HUDEP-2 (cell line): Measurements from ENCODE around the gene PARD3.

Source experiments
- DNase-seq, 76 experiments: peaks; one replicate each; lab custom pipeline; 2025; ENCODE audit not compliant: unreplicated experiment in 76 of 76; lab: John Stamatoyannopoulos, UW

PARD3 gene

DNA sequence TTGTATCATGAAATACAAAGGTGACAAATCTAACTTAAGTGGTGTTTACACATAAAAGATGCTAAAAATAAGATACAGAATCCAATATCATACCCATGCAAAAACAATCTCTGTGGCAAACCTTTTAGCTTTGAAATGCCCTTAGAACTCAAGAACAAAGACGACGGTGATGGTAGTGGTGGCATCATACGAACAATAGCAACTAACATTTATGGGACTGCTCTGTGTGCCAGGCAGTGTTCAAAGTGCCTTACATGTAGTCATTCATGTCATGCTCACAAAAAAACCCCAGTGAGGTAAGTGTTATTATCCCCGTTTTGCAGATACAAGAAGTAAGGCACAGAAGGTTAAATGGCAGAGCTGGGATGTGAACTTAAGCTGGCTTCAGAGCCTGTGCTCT is 563.9 kb downstream of the PARD3 start:
- no peak for DNase-seq

DNA sequence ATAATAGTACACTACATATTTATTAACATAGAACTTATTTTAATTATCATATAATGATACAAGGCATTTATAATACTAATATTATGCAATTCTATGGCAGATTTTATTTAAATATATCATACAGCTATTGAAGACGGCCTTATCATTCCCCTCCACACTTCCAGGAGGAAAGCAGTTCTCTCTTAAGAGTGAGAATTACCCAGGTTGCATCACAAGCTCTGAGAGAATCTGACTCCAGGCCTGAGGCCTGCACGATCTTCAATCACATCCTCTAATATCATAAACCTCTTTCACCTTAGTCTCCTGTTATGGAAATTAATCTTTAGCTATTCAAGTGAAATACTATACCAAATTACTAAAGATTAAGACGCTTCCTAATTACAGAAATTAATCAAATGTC is 564.4 kb downstream of the PARD3 start:
- DNase-seq = no peak

DNA sequence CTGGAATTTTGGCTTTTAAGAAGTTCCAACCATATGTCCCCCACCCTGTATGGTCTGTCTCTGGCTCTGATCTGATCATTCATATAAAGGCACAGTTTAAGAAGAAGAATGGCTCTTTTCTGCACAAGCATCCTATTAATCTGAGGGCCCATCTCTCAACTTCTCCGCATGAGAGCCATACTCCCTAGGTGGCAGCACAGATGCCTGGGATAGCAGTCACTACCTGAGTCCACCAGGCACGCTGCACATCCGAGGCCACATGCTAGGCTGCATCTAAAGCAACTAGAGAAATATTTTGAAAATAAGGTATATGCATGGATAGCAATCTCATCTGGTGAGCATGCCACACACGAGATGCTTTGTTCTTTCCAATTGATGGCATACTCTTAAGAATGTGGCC is 565.5 kb downstream of the PARD3 start:
- no peak for DNase-seq

DNA sequence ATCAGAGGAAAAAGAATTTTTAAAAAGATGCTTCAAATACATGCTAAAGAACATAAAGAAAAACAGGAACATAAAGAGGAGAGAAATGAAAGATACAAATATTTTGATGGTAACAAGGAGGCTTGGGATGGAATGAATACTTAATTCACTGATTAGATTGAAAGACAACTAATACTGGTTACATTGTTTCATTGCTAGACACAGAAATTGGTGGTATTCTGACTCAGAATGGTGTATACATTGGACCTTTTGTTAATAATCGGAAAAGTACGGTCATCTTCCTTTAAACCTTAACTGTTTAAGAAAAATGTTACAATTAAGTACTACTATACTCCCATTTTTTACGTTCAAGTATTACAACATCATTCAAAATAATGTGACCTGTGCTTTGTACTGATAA is 567.5 kb downstream of the PARD3 start:
- no peak for DNase-seq

- DNase-seq = no peak
Measured at GRCh38 chr10:34244756-34245484, 570.2 kb downstream of the PARD3 start.

DNA sequence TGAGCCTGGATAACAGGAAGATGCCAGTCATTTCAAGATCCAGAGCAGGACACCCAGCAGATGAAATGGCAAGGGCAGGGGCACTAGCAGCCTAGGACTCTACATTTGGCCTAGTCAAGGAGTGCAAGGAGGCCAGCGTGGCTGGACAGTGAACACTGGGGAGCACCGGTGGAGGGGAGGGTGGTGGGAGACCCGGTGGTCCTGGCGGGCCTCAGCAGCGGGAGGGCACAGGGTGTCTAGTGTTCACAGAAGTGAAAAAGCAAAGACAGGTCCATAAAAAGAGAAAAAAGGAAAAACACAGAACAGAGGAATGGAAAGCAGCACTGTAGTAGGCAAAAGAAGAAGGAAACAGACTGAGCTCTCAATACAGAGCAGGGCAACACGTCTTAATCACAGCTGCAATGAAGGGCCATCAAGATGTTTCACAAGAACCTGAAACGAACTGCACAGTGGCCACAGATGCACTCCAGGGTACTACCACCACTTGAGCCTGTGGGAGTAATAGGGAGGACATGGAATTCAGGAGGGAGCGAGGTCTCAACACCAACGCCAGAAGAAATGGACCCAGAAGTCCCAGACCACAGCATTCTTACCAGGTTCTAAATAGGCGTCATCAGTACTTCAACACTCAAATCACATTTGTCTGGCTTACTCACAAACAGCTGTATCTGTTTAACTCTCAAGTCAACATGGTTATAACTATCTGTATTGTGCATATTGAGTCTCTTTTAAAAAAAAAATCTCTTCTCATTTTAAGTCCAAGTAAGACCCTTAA is 573.7 kb downstream of the PARD3 start:
- no peak for DNase-seq

GRCh38 chr10:34240039-34240438 is 575.1 kb downstream of the PARD3 start:
- DNase-seq = no peak

DNA sequence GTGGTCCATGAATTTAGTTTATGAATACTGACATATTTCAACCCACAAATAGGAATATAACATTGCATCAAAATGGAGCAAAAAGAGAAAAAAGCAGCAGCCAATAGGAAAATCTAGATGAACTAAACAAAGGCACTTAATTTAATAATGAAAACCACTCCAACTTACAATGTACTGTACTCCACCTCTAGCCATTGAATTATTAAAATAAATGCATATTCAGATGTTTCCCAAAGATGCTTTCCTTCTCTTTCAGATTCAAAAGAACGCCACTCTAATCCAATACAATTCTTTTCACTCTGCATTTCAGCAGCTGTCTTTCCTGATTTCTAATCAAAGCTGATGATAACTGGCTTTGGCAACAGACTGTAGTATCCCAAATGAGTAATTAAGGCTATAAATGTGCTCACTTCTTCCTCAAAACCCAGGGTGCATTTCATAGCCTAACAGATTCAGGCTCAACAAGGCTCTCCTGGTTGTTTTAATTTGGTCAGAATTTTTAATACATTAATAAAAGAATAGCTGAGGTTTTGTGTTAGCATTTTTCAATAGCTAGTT is 577.1 kb downstream of the PARD3 start:
- DNase-seq = no peak

- DNase-seq = no peak
Measured at GRCh38 chr10:34236931-34237330, 578.2 kb downstream of the PARD3 start.

DNA sequence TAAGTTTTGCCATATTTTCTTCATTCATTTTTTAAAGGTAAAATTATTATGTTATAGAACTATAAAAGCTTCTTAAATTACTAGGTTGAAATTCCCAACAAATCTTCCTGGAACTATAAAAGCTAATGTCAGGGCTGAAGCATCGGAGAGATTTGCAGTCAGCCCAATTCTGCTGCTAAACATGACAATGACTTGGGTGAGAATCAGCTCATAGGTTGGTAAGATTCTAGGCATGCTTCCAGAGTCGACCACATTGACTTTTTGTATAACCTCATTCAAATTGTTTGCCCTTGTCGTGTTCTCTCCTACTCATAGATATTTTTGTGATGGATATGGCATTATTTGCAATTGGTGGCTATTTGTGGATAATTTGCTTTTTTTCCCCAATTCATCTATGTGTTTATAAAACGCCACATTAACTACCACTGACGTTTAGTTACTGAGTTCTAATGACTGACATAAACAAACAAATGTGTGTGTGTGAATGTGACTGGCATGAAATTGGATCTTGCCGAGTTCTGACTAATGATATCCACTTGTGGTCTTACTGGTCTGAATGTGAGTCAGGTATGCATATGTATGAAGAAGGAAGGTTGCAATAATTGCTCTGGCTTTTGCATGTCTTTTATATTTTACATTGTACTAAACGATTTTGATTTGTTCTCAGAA is 579.8 kb downstream of the PARD3 start:
- no peak for DNase-seq

DNA sequence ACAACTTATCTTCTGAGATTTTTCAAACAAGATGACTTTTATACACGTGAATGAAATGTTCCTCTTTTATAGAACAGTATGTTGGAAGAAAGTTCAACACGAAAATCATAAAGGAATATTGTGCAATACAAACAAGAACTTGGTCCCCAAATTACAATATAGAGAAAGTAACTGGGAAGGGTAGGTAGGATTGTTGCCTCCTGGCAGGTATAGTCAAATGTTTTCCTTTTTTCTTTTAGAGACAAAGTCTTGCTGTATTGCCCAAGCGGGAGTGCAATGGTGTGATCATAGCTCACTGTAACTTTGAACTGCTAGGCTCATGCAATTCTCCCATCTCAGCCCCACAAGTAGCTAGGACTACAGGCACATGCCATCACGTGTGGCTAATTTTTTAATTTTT is 582.6 kb downstream of the PARD3 start:
- DNase-seq = no peak

DNA sequence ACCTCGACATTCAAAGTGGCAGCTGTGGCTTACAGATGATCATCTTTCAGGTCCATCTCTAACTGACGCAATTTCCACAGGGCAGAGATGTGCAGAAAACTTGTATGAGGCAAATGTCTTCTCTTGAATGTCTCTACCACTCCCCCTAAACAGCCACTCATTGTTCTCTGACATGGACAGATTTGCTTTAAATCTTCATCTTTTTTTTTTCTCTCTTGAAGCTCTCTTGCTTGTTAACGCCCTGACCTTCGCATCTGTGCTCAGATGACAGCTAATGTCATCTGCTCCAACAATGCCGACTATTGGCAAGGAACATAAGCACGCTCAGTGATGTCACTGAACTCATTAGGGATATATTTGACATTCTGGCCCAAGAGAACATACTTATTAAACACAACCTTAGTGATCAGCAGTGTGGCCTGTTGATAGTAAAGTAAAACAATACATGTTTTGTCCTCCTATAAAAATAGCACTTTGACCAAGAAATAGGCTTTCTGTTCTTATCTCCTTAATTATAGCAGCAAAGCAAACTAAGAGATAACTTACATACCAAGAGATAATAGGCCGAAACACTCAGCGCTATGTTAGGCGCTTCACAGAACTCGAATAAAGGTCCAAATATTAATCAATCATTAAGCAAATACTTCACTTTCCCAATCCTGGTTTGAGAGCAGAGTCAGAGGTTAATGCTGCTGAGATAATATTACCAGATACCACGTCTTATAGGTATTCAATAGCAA is 583.5 kb downstream of the PARD3 start:
- no peak for DNase-seq

- no peak for DNase-seq
Measured at GRCh38 chr10:34229917-34230316, 585.2 kb downstream of the PARD3 start.

GRCh38 chr10:34228066-34228465 is 587.0 kb downstream of the PARD3 start:
- no peak for DNase-seq

GRCh38 chr10:34224639-34225038 is 590.5 kb downstream of the PARD3 start:
- DNase-seq = no peak

DNA sequence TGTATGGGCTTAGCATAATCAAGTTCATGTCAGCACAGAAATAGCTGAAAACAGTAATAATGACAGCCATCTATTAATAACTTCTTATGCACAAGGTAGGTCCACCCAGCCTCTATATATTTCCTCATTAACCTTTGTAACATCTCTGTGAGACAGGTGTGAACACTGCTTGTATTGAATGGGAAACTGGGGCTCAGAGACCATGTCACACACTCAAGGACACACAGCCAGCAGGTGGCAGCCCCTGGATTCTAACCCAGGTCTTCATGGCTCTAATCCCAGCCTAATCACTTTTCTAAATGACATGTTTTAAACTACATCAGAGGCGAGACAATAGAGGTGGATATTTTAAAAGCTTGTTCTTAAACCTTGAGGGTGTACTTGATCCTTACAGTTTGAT is 591.4 kb downstream of the PARD3 start:
- DNase-seq = no peak

GRCh38 chr10:34222359-34222758 is 592.7 kb downstream of the PARD3 start:
- no peak for DNase-seq

GRCh38 chr10:34219753-34220548 is 595.1 kb downstream of the PARD3 start:
- no peak for DNase-seq

GRCh38 chr10:34217524-34217923 is 597.6 kb downstream of the PARD3 start:
- DNase-seq = no peak

DNA sequence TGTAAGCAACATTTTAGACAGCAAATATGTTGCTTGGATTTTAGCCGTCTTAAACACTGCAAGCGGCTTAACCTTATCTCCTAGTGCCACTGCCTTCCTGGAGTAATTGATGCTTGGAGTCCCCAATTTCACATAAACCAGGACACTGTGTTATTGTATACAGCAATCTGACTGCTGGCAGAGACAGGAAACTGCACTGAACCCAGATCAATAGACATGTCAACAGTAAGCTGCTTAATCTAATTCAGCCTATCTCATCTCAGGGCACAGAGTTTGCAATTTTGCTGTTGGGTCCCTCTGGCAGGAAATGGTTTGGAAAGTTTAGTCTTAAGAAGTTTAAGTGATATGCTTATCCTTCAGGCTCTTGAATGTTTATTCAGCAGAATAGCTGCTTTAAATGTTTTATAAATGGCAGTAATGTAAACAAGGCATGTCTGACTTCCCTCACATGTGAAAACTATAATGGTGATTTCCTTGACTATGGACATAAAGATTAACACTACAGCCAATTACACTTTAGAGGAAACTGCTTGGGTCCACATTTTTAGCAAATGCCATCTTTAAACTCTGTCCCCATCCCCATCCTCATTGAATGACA is 598.6 kb downstream of the PARD3 start:
- no peak for DNase-seq
